Vagina (tissue), 2 donors: ENCODE measurements around the gene PARD3. TPM values are rescaled to one million over a fixed set of nuclear protein-coding genes. Genes with fewer than 3 reads are reported as not detected.

ENCODE experiments used
- DNase-seq, 2 donors: peaks; one replicate each; pipeline ENCODE4 v3.0.0-alpha.2; 2017; ENCODE audit errors: extremely low spot score in 2 of 2
- H3K27ac ChIP-seq: fragments of 200-600 bp; sonication (generic); one replicate; pipeline ENCODE4 v1.5.1; 2019
- H3K27me3 ChIP-seq: fragments of 200-600 bp; sonication (generic); one replicate; pipeline ENCODE4 v1.5.1; 2019
- H3K36me3 ChIP-seq, 2 donors: fragments of 200-600 bp; sonication (generic); one replicate each; pipeline ENCODE4 v1.5.1; 2017 to 2019
- H3K4me1 ChIP-seq: fragments of 200-600 bp; sonication (generic); one replicate; pipeline ENCODE4 v1.5.1; 2019
- H3K4me3 ChIP-seq, 2 donors: fragments of 200-600 bp; sonication (generic); 1 replicate in 1 of 2; 2 replicates in 1 of 2; pipeline ENCODE4 v1.5.1; 2016 to 2019
- H3K9me3 ChIP-seq: fragments of 200-600 bp; sonication (generic); one replicate; pipeline ENCODE4 v1.5.1; 2019
- POLR2A ChIP-seq, 2 donors: fragments of 450-650 bp; IDR thresholded peaks; one replicate each; pipeline ENCODE4 v1.6.1; 2017; ENCODE audit warnings: antibody characterized with exemption in 2 of 2, mild to moderate bottlenecking in 2 of 2, moderate library complexity in 2 of 2
- POLR2AphosphoS5 ChIP-seq, 2 donors: sonication (generic); formaldehyde crosslinking; IDR thresholded peaks; one replicate each; pipeline ENCODE4 v1.9.0; 2017; ENCODE audit warnings: antibody characterized with exemption in 2 of 2, mild to moderate bottlenecking in 2 of 2, low read depth in 1 of 2; ENCODE audit not compliant: insufficient read depth in 1 of 2
- intact Hi-C: fragments of 100-400 bp; cut with DNase I; formaldehyde crosslinking; loops from one replicate; pipeline ENCODE4 v1.15.1; 2023
- total RNA-seq: library from RNA; depleted of rRNA; stranded (reverse); fragments of >200 nt; gene quantifications from one replicate; pipeline ENCODE4 v1.2.3, GENCODE V29; 2016
- TF ChIP-seq, protein P1 (sequence below), 3 experiments: fragments of 450-650 bp in 2 of 3; fragments of 200-600 bp in 1 of 3; sonication (generic) in 1 of 3; IDR thresholded peaks; one replicate each; pipeline ENCODE4 v1.5.1; 2017 to 2019; ENCODE audit warnings: antibody characterized with exemption in 3 of 3, mild to moderate bottlenecking in 2 of 3, moderate library complexity in 2 of 3

The PARD3 gene
- total RNA-seq, 1 donor from 2014 or later: 95.5 TPM

DNA sequence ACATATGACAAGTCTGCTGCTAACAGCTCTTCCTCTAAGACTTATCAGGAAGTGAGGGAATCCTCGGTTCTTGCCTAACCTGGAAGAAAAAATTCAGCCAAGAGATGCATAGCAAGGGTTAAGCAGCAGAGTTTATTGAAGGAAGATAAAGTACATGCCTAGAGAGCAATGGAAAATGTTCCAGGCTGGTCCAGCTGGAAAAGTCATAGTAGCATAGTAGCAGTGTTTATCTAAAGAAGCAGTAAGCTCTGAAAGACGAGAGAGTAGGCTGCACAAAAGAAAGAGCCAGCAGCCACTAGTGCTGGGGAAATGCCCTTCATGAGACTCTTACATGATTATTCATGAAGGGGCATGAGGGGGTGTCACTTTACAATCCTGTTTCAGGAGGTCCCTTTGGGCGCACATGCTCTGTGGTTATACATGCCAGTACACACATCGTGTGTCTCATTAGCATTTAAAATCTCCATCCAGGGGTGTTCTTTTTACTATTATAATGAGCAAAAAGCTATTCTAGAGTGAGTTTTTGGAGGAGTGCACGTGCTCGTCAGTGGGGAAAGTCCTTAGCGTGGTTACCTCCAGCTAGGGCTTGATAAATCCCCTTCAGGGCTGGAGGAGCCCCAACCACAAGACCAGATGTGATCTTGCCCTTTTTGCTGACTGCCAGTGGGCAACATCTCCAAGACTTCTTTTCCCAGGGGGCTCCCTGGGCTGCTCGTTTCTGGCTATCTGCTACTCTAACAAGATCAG, 716.1 kb downstream of the PARD3 start:
- intact Hi-C loops: no loop called here
- H3K27ac ChIP-seq: no peak overlapping the region
- H3K36me3 ChIP-seq: no peaks in the 10 kb centered on the region
- TF ChIP-seq POLR2AphosphoS5 (IDR thresholded peaks at IDR 0.05; ENCODE audit: insufficient read depth in 1 of 2, low read depth in 1 of 2) (no peak), POLR2A (IDR thresholded peaks at IDR 0.05) (no peak)
- TF ChIP-seq, protein P1, sequence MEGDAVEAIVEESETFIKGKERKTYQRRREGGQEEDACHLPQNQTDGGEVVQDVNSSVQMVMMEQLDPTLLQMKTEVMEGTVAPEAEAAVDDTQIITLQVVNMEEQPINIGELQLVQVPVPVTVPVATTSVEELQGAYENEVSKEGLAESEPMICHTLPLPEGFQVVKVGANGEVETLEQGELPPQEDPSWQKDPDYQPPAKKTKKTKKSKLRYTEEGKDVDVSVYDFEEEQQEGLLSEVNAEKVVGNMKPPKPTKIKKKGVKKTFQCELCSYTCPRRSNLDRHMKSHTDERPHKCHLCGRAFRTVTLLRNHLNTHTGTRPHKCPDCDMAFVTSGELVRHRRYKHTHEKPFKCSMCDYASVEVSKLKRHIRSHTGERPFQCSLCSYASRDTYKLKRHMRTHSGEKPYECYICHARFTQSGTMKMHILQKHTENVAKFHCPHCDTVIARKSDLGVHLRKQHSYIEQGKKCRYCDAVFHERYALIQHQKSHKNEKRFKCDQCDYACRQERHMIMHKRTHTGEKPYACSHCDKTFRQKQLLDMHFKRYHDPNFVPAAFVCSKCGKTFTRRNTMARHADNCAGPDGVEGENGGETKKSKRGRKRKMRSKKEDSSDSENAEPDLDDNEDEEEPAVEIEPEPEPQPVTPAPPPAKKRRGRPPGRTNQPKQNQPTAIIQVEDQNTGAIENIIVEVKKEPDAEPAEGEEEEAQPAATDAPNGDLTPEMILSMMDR (IDR thresholded peaks at IDR 0.05): no peak
- DNase-seq: peak in 1 of 2 donors; percentile 40
- no peaks in the 10 kb centered on the region for H3K27me3 ChIP-seq
- peaks cover 29% of the 10 kb centered on the region for H3K4me1 ChIP-seq
- no peak overlapping the region for H3K4me3 ChIP-seq
- H3K9me3 ChIP-seq: no peaks in the 10 kb centered on the region

DNA sequence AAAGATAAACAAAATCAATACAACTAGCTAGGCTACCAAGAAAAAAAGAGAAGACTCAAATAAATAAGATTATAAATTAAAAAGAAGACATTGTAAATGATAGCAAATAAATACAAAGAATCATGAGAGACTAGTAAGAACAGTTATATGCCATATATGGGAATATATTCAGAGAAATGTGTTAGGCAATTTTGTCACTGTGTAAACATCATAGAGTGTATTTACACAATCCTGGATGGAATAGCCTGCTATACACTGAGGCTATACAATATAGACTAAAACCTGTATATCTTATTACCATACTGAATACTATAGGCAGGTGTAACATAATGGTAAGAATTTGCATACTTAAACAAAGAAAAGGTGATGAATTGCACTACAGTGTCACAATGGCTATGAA, 717.4 kb downstream of the PARD3 start:
- intact Hi-C loops: no loop called here
- Histone ChIP-seq H3K4me3 (no peak overlapping the region), H3K4me1 (peaks cover 16% of the 10 kb centered on the region), H3K27ac (no peak overlapping the region), H3K36me3 (no peaks in the 10 kb centered on the region), H3K9me3 (no peaks in the 10 kb centered on the region), H3K27me3 (no peaks in the 10 kb centered on the region)
- no peak for TF ChIP-seq POLR2A (IDR thresholded peaks at IDR 0.05)
- TF ChIP-seq, protein P1 (IDR thresholded peaks at IDR 0.05): no peak
- TF ChIP-seq POLR2AphosphoS5 (IDR thresholded peaks at IDR 0.05; ENCODE audit: insufficient read depth in 1 of 2, low read depth in 1 of 2): no peak
- no peak for DNase-seq

DNA sequence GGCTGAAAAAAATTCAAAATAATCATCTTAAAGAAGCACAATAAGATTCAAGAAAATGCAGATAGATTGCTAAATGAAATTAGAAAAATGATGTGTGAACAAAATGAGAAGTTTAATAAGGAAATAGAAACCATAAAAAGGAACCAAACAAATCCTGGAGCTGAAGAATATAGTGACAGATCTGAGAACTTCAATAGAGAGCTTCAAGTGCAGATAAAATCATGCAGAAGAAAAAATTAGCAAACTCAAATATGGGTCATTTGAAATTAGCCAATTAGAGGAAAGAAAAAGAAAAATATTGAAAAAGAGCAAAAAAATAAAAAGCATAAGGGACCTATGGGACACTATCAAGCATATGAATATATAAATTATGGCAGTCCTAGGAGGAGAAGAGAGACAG, 720.1 kb downstream of the PARD3 start:
- H3K9me3 ChIP-seq: no peaks in the 10 kb centered on the region
- no peak for DNase-seq
- H3K27ac ChIP-seq: no peak overlapping the region
- no peaks in the 10 kb centered on the region for H3K27me3 ChIP-seq
- no peaks in the 10 kb centered on the region for H3K36me3 ChIP-seq
- no peak for TF ChIP-seq POLR2AphosphoS5 (IDR thresholded peaks at IDR 0.05; ENCODE audit: insufficient read depth in 1 of 2, low read depth in 1 of 2)
- TF ChIP-seq, protein P1 (IDR thresholded peaks at IDR 0.05): no peak
- no peak for TF ChIP-seq POLR2A (IDR thresholded peaks at IDR 0.05)
- H3K4me3 ChIP-seq: no peak overlapping the region
- intact Hi-C loops: no loop called here
- no peaks in the 10 kb centered on the region for H3K4me1 ChIP-seq

DNA sequence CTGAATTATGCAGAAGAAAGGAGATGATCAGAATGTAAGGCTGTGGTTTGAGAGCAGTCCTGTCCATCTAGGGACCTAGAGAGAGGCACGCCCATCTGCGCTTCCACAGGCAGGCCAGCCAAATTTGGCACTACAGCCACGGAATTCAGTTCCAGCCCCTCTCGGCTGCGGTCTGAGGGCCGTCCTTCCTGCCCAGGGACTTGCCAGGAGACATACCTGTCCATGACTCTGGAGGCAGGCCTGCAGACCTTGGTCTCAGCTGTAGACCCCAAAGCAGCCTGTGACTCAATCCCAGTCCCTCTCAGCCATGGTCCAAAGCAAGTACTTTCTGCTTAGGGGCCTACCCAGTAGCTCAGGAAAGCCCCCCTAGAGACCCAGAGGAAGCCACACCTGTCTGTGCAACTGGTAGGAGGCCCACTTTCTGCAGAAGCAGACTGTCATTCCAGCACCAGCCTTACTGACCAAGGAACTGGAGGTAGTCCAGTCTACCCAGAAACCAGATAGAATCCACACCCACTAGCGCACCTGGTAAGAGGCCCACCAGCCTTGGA, 720.9 kb downstream of the PARD3 start:
- Histone ChIP-seq H3K4me1 (no peaks in the 10 kb centered on the region), H3K4me3 (no peak overlapping the region), H3K27ac (no peak overlapping the region), H3K27me3 (no peaks in the 10 kb centered on the region), H3K9me3 (no peaks in the 10 kb centered on the region), H3K36me3 (no peaks in the 10 kb centered on the region)
- intact Hi-C loops: no loop called here
- peak; percentile 81 to 91 for DNase-seq
- TF ChIP-seq, protein P1 (IDR thresholded peaks at IDR 0.05): no peak
- no peak for TF ChIP-seq POLR2A (IDR thresholded peaks at IDR 0.05)

DNA sequence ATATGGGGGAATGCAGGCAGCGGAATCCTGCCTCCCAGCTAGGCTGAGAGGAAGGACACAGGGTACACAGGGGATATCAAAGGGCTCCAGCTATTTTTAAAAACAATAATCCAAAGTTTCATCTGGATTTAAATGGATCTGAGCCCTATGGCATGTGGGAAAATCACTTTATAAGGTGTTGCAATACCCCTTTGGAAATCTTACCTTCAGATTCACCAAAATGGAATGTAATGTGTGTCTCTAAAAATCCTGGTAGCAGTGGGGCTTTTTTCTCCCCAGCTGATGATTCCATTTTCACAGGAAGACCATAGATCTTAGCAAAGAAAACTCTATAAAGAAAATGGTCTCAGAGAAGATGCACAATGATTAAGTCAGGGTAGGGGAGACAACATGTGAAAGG, 722.2 kb downstream of the PARD3 start:
- no peak for DNase-seq
- Histone ChIP-seq H3K36me3 (no peaks in the 10 kb centered on the region), H3K27me3 (no peaks in the 10 kb centered on the region), H3K4me1 (no peaks in the 10 kb centered on the region), H3K9me3 (no peaks in the 10 kb centered on the region), H3K4me3 (no peak overlapping the region), H3K27ac (no peak overlapping the region)
- intact Hi-C loops: no loop called here
- TF ChIP-seq, protein P1 (IDR thresholded peaks at IDR 0.05): no peak
- TF ChIP-seq POLR2AphosphoS5 (IDR thresholded peaks at IDR 0.05; ENCODE audit: insufficient read depth in 1 of 2, low read depth in 1 of 2): no peak
- no peak for TF ChIP-seq POLR2A (IDR thresholded peaks at IDR 0.05)
